Tibial artery (tissue), 4 donors: ENCODE measurements around the gene ITGB5.
A peak's percentile ranks its signal among the peaks of the same experiment; 100 is the strongest.

ENCODE experiments used
- DNase-seq, 2 donors: peaks; one replicate each; pipeline ENCODE4 v3.0.0-alpha.2; 2019
- H3K27ac ChIP-seq, 2 donors: fragments of 200-600 bp; sonication (generic) in 1 of 2; 1 replicate in 1 of 2; 2 replicates in 1 of 2; pipeline ENCODE4 v1.5.1; 2018 to 2019; ENCODE audit warnings: mild to moderate bottlenecking in 1 of 2
- H3K27me3 ChIP-seq, 2 donors: fragments of 200-600 bp; sonication (generic) in 1 of 2; one replicate each; pipeline versions ENCODE4 v1.5.1 to v1.6.0; 2016 to 2019
- H3K36me3 ChIP-seq, 3 donors: fragments of 200-600 bp; sonication (generic) in 2 of 3; one replicate each; pipeline ENCODE4 v1.5.1; 2016 to 2019; ENCODE audit warnings: mild to moderate bottlenecking in 2 of 3
- H3K4me1 ChIP-seq, 4 donors: fragments of 200-600 bp; sonication (generic) in 2 of 4; 1 replicate in 3 of 4; 2 replicates in 1 of 4; pipeline ENCODE4 v1.5.1; 2016 to 2019
- H3K4me3 ChIP-seq, 2 donors: fragments of 200-600 bp; sonication (generic) in 1 of 2; 1 replicate in 1 of 2; 2 replicates in 1 of 2; pipeline ENCODE4 v1.5.1; 2018 to 2019; ENCODE audit warnings: mild to moderate bottlenecking in 2 of 2
- H3K9me3 ChIP-seq, 3 donors: fragments of 200-600 bp; sonication (generic) in 1 of 3; one replicate each; pipeline ENCODE4 v1.5.1; 2016 to 2019
- CTCF ChIP-seq, 2 experiments: fragments of 200-600 bp in 1 of 2; fragments of 450-650 bp in 1 of 2; IDR thresholded peaks; one replicate each; pipeline ENCODE4 v1.5.1; 2017 to 2019; ENCODE audit warnings: antibody characterized with exemption in 2 of 2, mild to moderate bottlenecking in 1 of 2, moderate library complexity in 1 of 2
- intact Hi-C: fragments of 100-400 bp; cut with DNase I; formaldehyde crosslinking; loops from one replicate; pipeline ENCODE4 v1.15.0; 2023; ENCODE audit warnings: low total_unique reads

The ITGB5 gene

GRCh38 chr3:124817079-124817478 lies 70.1 kb downstream of the ITGB5 start:
- intact Hi-C loops, result no loop called here
- peak overlapping the region in 1 of 2 donors; percentile 89 for H3K27ac ChIP-seq
- peaks cover 0 to 40% (median 37%) of the 10 kb centered on the region in 4 donors for H3K4me1 ChIP-seq
- H3K9me3 ChIP-seq, result no peaks in the 10 kb centered on the region
- H3K36me3 ChIP-seq, result peaks cover 21 to 51% (median 44%) of the 10 kb centered on the region in 3 donors
- no peaks in the 10 kb centered on the region for H3K27me3 ChIP-seq
- no peak overlapping the region for H3K4me3 ChIP-seq
- DNase-seq, result no peak
- no peak for TF ChIP-seq CTCF (IDR thresholded peaks at IDR 0.05)

DNA sequence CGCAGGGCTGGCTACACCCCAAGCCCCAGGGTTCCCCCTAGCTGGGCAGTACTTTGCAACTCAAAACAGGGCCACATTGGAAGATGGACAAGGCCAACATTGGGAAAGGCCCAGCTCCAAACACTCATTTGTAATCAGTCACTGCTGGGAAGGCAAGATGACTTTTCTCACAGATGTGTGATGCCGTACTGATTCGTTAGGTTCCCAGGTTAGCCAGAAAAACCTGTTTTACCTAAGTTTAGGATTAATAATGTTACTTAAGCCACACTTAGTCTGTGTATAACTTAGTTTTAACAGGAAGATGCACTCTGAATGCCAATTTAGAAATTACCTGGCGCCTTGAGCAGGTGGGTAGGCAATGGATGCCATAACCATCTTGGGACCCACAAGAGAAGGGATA lies 71.0 kb downstream of the ITGB5 start:
- H3K27ac ChIP-seq, result peak overlapping the region; percentile 81 to 89
- no peak for TF ChIP-seq CTCF (IDR thresholded peaks at IDR 0.05)
- H3K4me1 ChIP-seq, result peaks cover 0 to 49% (median 46%) of the 10 kb centered on the region in 4 donors
- intact Hi-C loops, result no loop called here
- DNase-seq, result no peak
- H3K27me3 ChIP-seq, result no peaks in the 10 kb centered on the region
- H3K9me3 ChIP-seq, result no peaks in the 10 kb centered on the region
- H3K4me3 ChIP-seq, result no peak overlapping the region
- H3K36me3 ChIP-seq, result peaks cover 21 to 50% (median 41%) of the 10 kb centered on the region in 3 donors

DNA sequence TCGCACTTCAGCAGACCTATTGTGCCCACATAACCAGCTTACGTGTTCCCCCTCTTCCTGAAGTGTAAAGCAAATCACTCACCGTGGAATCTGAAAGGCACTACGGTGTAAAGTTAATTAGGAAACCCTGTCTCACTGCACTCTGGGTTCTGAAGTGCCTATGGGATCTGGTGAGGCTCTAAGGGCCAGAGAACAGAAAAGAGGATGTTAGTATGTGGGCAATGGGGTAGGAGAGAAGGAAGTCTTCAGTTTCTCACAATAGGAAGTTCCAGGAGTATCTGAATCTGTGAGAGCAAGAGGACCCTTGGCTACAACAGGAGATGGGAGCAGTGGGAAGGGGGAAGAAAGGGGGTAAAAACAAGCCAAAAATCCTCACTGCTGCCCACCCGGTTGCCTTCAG lies 71.4 kb downstream of the ITGB5 start:
- no peaks in the 10 kb centered on the region for H3K27me3 ChIP-seq

GRCh38 chr3:124814620-124815421 lies 72.3 kb downstream of the ITGB5 start:
- Histone ChIP-seq H3K4me3 (no peak overlapping the region), H3K4me1 (peaks cover 0 to 63% (median 57%) of the 10 kb centered on the region in 4 donors), H3K27ac (peak overlapping the region; percentile 81 to 89), H3K36me3 (peaks cover 21 to 39% (median 28%) of the 10 kb centered on the region in 3 donors), H3K9me3 (no peaks in the 10 kb centered on the region), H3K27me3 (no peaks in the 10 kb centered on the region)
- intact Hi-C loops, result no loop called here
- no peak for TF ChIP-seq CTCF (IDR thresholded peaks at IDR 0.05)
- DNase-seq, result peak in 1 of 2 donors; percentile 85

More for the DNA sequence above, 71.4 kb downstream of the ITGB5 start:
- peaks cover 0 to 53% (median 50%) of the 10 kb centered on the region in 4 donors for H3K4me1 ChIP-seq
- no peak for TF ChIP-seq CTCF (IDR thresholded peaks at IDR 0.05)
- intact Hi-C loops, result no loop called here
- H3K9me3 ChIP-seq, result no peaks in the 10 kb centered on the region
- no peak for DNase-seq
- H3K36me3 ChIP-seq, result peaks cover 21 to 46% (median 37%) of the 10 kb centered on the region in 3 donors
- peak overlapping the region; percentile 81 to 89 for H3K27ac ChIP-seq
- H3K4me3 ChIP-seq, result no peak overlapping the region

DNA sequence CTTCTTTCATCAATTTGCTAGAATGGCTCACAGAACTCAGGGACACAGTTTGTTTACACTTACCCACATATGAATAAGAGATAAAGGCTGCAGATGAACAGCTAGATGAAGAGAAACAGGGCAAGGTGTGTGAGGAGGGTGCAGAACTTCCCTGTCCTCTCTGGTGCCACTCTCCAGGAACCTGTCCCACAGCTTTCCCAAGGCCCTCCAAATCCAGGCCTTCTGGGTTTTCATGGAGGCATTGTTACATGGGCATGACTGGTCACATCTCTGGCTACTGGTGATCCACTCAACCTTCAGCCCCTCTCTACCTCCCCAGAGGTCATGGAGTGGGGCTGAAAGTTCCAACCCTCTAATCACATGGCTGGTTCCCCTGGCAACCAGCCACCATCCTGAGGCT lies 73.6 kb downstream of the ITGB5 start:
- H3K27me3 ChIP-seq, result no peaks in the 10 kb centered on the region
- TF ChIP-seq CTCF (IDR thresholded peaks at IDR 0.05), result no peak
- peaks cover 21 to 35% (median 21%) of the 10 kb centered on the region in 3 donors for H3K36me3 ChIP-seq
- intact Hi-C loops, result no loop called here
- H3K4me3 ChIP-seq, result no peak overlapping the region
- H3K27ac ChIP-seq, result peak overlapping the region; percentile 81 to 89
- no peak for DNase-seq
- no peaks in the 10 kb centered on the region for H3K9me3 ChIP-seq
- peaks cover 0 to 76% (median 64%) of the 10 kb centered on the region in 4 donors for H3K4me1 ChIP-seq
